Activated CD8-positive, alpha-beta memory T cell treated with anti-CD3 and anti-CD28 coated beads for 1 hour (primary cell): Measurements from ENCODE around the gene IQCH.

ENCODE experiments used
- DNase-seq, 2 donors: peaks; one replicate each; pipeline ENCODE4 v3.0.0-alpha.2; 2020; ENCODE audit warnings: low read depth in 1 of 2; ENCODE audit errors: extremely low read depth in 1 of 2

Gene IQCH

DNA sequence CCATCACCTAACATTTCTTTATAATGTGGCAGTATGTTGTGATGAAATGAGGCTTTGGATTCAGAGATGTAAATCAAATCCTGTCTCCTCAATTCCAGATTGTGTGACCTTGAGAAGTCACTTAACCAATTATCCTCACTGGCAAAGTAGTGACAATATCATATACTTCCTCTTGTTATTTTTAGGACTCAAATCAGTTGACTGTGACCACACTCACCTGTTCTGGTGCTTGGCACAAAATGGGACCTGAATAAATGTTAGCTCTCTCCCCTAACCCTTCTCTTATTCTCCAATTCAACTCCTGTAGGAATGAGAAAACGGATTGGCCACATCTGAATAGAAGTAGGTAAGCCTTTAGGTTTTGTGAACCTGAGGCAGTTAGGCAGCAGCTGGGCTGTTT is 42.1 kb downstream of the IQCH start:
- DNase-seq: no peak

DNA sequence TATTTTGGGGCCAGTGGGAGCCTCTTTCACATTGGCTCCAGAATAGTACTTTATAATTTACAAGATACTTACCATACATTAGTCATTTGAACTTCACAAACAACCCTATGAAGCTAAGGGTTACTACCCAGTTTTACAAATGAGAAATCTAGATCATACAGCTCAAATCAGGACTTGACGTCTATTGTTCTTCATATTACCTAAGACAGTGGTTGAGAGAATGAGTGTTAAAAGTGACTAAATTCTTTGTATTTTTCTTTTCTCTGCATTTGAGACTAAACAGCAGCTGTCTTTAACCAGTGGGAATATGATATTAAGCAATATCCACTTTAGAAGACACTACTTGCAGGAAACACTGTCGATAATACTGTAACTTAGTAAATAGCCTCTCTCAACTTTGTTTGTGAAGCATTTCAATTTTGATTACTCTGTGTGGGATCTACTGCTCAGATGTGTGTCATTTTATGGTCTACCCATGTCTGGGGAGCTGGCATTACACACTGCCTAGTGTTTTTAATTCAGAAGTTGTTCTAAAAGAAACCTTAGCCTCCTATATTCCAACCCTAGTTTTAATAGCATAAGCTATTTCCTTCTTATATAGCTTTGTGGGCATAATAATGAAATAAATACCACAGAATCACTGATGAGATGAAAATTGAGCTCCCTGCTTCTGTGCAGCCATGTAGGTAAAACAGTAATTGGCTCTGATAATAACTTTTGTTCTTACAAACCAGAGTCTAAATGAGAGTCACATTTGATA is 45.9 kb downstream of the IQCH start:
- no peak for DNase-seq

GRCh38 chr15:67303490-67304363 is 49.1 kb downstream of the IQCH start:
- no peak for DNase-seq

DNA sequence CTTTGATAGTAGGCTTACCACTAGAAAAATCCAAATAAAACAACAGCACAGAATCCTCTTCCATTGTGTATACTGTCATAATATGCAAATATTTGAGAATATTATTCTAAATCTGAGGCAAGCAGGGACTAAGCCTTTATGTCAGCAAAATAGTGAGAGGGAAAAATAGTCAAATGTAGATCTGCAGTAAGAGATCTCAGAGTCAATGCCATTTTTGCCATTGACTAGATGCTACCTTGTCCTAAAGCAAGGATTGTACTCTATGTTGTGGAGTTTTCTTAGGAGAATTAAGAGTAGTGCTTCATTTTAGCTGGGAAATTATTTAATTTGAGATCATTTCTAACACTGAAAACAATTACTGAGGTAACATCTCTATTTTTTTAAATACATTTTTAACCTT is 50.2 kb downstream of the IQCH start:
- no peak for DNase-seq

- DNase-seq: no peak
Observed at GRCh38 chr15:67305506-67305905, 50.9 kb downstream of the IQCH start.

GRCh38 chr15:67307156-67307555 is 52.6 kb downstream of the IQCH start:
- DNase-seq: no peak

DNA sequence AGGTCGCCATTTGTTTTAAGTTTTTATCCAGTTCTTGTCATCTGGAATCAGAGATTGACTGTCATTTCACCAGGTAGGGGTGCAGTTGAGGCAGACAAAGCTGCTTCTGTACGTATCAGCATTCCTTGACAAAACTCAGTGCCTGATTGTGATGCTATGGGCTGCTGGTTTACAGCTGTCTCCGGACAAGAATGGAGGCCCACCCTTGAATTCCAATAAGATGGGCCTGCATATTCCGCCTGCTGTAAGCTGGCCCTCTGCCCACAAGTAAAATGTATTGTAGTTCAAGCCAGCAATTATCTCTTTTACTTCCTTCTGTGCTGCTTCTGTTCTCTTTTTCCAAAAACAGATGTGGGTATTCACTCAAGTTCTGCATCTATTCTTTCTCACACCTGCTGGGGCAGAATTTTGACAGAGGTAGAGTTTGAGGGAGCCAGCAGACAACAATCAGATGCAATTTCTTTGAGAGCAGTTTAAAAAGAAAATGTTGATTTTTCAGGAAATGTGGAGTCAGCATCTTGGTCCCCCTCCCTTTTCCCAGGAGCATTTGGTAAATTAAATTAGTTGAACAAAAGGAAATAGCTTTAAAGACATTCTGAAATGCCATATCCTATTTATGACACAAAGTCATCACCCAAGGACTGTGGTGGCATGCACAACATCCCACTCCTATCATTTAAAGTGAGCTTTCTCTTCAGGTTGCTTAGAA is 53.5 kb downstream of the IQCH start:
- DNase-seq: no peak

DNA sequence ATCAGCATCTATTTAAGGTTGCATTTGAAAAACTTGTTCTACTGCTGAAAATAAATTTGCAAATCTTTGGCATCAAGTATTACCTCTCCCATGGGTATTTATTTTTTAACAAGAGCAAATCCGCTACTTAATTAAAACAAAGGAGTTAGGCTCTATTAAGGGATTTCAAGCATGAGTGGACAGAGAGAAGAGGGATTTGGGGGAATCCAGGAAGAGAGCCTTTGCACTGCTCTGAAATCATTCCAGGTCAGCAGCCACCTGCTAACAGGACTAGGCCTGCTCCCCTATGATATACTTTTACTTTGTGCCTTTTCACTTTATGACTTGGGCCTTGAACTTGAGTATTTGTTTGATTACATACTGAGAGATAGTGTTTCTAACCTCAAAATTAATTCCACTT is 57.1 kb downstream of the IQCH start:
- no peak for DNase-seq

DNA sequence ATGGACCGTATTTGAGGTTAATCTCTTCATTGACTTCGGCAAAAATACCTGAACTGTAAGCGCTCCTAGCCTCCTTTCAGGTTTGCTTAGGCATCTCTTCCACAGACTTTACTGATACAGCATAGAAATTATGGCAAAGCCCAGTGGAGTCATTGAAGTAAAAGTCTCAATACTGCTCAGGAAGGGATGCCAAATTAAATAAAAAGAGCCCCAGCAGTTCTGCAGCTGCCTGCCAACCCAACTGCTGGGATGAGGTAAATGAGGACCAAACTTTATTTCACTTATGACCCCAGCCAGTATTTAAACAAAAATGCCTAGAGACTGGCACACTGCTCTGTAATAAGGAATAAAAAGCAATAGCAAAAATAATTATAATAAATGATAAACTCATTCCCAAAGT is 65.4 kb downstream of the IQCH start:
- no peak for DNase-seq

- no peak for DNase-seq
Observed at GRCh38 chr15:67321352-67321751, 66.8 kb downstream of the IQCH start.

DNA sequence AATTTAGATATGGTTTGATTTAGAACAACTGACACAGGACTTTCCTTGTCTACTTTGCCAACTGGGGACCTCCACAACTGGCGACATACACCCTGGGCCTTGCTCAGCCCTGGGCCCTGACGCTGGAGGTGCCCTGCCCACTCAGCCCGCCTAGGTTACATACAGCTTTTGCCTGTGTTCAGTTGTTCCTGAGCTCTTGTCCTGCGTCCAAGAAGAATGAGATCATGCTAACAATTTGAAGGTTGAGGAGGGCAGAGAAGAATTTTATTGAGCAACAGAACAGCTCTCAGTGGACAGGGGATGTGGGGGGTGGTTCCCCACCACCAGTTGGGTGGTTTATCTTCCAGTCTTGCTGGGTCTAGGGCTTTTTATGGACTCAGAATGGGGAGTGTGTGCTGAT is 67.9 kb downstream of the IQCH start:
- DNase-seq: no peak

- no peak for DNase-seq
Observed at GRCh38 chr15:67327312-67327711, 72.7 kb downstream of the IQCH start.

DNA sequence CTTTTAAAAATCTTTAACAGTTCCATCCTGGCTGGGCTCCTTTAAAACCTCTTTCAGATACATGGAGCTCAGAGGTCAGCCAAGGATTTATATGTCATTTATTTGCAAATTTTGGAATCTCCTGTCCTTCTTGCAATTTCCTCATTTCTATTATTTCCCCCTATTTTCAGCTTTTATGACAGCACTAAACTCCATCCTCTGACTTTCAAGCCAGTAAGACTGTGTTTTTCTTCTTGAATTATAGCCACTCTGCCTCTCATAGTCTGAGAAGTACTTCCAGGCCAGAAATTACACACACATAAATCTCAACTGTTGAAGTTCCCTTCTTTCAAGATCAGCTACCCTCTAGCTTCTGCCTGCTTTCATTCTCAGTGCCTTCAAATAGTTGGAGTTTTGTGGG is 73.2 kb downstream of the IQCH start:
- DNase-seq: no peak

- DNase-seq: no peak
Observed at GRCh38 chr15:67329984-67330733, 75.6 kb downstream of the IQCH start.

DNA sequence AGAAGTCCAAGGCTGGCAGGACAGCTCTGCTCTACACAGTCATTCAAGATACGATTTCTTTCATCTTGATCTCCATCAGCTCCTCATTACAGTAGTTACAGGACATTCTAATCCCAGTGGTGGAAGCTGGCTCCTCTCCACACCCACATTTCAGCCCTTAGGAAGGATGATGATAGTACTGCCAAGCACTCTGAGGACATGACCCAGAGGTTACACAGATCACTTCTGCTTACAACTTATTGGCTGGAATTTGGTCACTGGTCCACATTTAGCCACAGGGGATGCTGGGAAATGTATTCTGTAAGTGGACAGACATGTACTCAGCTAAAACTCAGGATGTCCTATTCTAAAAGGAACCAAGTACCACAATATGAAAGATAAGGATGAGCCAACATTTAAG is 77.1 kb downstream of the IQCH start:
- no peak for DNase-seq

- no peak for DNase-seq
Observed at GRCh38 chr15:67335026-67335425, 80.4 kb downstream of the IQCH start.

- no peak for DNase-seq
Observed at GRCh38 chr15:67335534-67336222, 81.1 kb downstream of the IQCH start.

GRCh38 chr15:67340630-67341029 is 86.0 kb downstream of the IQCH start:
- DNase-seq: no peak

DNA sequence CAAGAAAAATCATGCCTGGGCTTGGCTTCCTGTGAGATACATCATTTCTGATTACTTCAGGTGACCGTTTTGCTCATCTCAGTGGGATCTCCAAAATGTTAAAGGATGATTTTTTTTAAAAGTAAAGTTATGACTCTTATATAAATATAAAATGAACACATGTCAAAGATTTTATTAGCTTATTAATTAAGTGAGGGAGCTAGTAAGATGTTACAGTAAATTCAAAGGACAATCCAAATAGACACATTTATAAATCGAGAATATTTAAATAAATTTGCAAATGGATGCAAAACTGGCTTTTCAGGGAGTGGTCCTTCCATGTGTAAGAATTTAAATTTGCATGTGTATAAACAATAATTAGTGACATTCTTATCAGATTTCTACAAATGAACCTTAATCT is 87.0 kb downstream of the IQCH start:
- no peak for DNase-seq

DNA sequence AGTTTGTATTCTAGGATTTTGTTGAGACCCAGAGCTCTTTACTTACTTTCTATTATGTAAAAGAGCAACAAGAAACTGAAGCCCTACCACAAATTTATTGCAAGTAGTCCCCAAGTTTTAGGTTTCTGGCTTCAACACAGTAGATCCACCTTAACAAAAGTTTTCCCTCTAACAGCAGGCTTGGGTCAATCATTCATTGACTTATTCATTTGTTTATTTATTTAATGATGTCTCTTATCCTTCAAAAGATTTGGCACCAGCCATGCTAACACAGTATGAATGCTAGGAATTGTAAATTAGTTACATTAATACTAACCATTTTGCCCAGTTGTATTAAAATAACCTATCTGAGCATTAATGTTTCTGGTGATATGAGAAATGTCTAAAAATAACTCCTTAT is 88.6 kb downstream of the IQCH start:
- no peak for DNase-seq
